Kidney (tissue), 14 donors: ENCODE results near the gene RERE. TPM values are rescaled to one million over a fixed set of nuclear protein-coding genes. Genes with fewer than 3 reads are reported as not detected.

Experiments
- DNase-seq, 5 donors: peaks; one replicate each; pipeline ENCODE4 v3.0.0-alpha.2; 2013 to 2020
- FAIRE-seq: peaks from 2 replicates; lab custom pipeline; 2012; peaks lifted over from hg19 to GRCh38; lab: Jason Lieb, UNC
- H3K27ac ChIP-seq, 2 donors: one replicate each; pipeline ENCODE4 v1.7.0; 2013; ENCODE audit warnings: low read depth in 2 of 2, low read length in 2 of 2, inconsistent platforms in 1 of 2
- H3K27me3 ChIP-seq: one replicate; pipeline ENCODE4 v1.7.1; 2013; ENCODE audit warnings: low read length, inconsistent platforms; ENCODE audit not compliant: control insufficient read depth, insufficient read depth
- H3K36me3 ChIP-seq, 3 donors: one replicate each; pipeline versions ENCODE4 v1.7.0 to v1.7.1; 2013; ENCODE audit warnings: low read length in 3 of 3, control low read depth in 1 of 3, inconsistent platforms in 1 of 3; ENCODE audit not compliant: insufficient read depth in 3 of 3, control insufficient read depth in 2 of 3
- H3K4me1 ChIP-seq, 3 donors: one replicate each; pipeline versions ENCODE4 v1.7.0 to v1.7.1; 2013; ENCODE audit warnings: low read length in 3 of 3, inconsistent platforms in 1 of 3, low read depth in 1 of 3; ENCODE audit not compliant: control insufficient read depth in 2 of 3, insufficient read depth in 2 of 3
- H3K4me3 ChIP-seq, 3 donors: one replicate each; pipeline versions ENCODE4 v1.7.0 to v1.8.1; 2013; ENCODE audit warnings: low read length in 3 of 3, control low read depth in 1 of 3, inconsistent platforms in 1 of 3
- H3K9ac ChIP-seq, 3 donors: one replicate each; pipeline versions ENCODE4 v1.7.0 to v1.7.1; 2013; ENCODE audit warnings: low read length in 3 of 3, control low read depth in 1 of 3, inconsistent platforms in 1 of 3
- H3K9me3 ChIP-seq, 3 donors: one replicate each; pipeline versions ENCODE4 v1.7.0 to v1.7.1; 2013; ENCODE audit warnings: low read length in 3 of 3, control low read depth in 1 of 3, inconsistent platforms in 1 of 3; ENCODE audit not compliant: control insufficient read depth in 2 of 3, insufficient read depth in 1 of 3
- CTCF ChIP-seq: IDR thresholded peaks from 3 replicates; pipeline ENCODE4 v1.5.1; 2012; ENCODE audit warnings: mild to moderate bottlenecking, moderate library complexity, borderline replicate concordance; ENCODE audit not compliant: insufficient read depth; ENCODE audit errors: extremely low read depth
- intact Hi-C: fragments of 100-400 bp; cut with DNase I; formaldehyde crosslinking; loops from one replicate; pipeline ENCODE4 v1.11.1; 2022
- polyA plus RNA-seq: library from polyadenylated mRNA; stranded (reverse); fragments of 350-450 nt; fragmentation: Illumina TruSeq; extraction: RNeasy Lipid Tissue Mini Kit (QIAGEN cat#74804); gene quantifications from one replicate; pipeline ENCODE4 v1.2.3, GENCODE V29; 2014; ENCODE audit warnings: low read depth, low replicate concordance; ENCODE audit not compliant: insufficient read depth
- total RNA-seq: library from RNA; stranded (reverse); fragmentation: NEBNext Ultra II Directional; extraction: Animal tissue kit (Norgen Biotek cat#: 25700); gene quantifications from one replicate; pipeline ENCODE4 v1.2.1, GENCODE V29; 2021
- donor health status: control.
- donor health status: control.
- donor health status: control.
- donor health status: control.
- donor health status: control.
- donor health status: DM: yes; HTN: yes; CAD: no.
- donor health status: Normal renal cell carcinoma (clear cell type).

Gene RERE
- total and polyA plus RNA-seq, 2 donors from 2014 or later = 37.2 to 176 TPM

- FAIRE-seq = no peak
- TF ChIP-seq CTCF = no peak
- Histone ChIP-seq H3K36me3 (peaks cover 2 to 7% (median 3%) of the 10 kb centered on the region in 3 donors), H3K27me3 (no peaks in the 10 kb centered on the region), H3K9ac (peak overlapping the region; percentile 75 to 89 (median 79)), H3K4me1 (peaks cover 4 to 33% (median 27%) of the 10 kb centered on the region in 3 donors), H3K27ac (peak overlapping the region; percentile 96 to 97), H3K9me3 (no peaks in the 10 kb centered on the region), H3K4me3 (peak overlapping the region; percentile 84 to 95 (median 90))
- peak in 2 of 5 donors; percentile 53 to 56 for DNase-seq
- intact Hi-C loops = no loop called here
These were observed 394.8 kb downstream of the RERE start for GRCh38 chr1:8422510-8423268.

GRCh38 chr1:8421721-8422120, 395.7 kb downstream of the RERE start:
- no peak for FAIRE-seq
- no peaks in the 10 kb centered on the region for H3K9me3 ChIP-seq
- intact Hi-C loops = no loop called here

GRCh38 chr1:8420318-8420717, 397.1 kb downstream of the RERE start:
- TF ChIP-seq CTCF = no peak
- DNase-seq (peak in 3 of 5 donors; percentile 41 to 68 (median 57)), FAIRE-seq (no peak)
- peak overlapping the region; percentile 84 to 95 (median 90) for H3K4me3 ChIP-seq
- H3K36me3 ChIP-seq = peaks cover 2 to 7% (median 5%) of the 10 kb centered on the region in 3 donors
- peaks cover 4 to 49% (median 37%) of the 10 kb centered on the region in 3 donors for H3K4me1 ChIP-seq
- H3K27me3 ChIP-seq = no peaks in the 10 kb centered on the region
- H3K9me3 ChIP-seq = no peaks in the 10 kb centered on the region
- intact Hi-C loops = no loop called here
- H3K9ac ChIP-seq = peak overlapping the region in 2 of 3 donors; percentile 79 to 89
- peak overlapping the region; percentile 75 to 97 for H3K27ac ChIP-seq

More at GRCh38 chr1:8421721-8422120, 395.7 kb downstream of the RERE start:
- Histone ChIP-seq H3K9ac (peak overlapping the region; percentile 75 to 89 (median 79)), H3K27me3 (no peaks in the 10 kb centered on the region), H3K4me3 (peak overlapping the region; percentile 84 to 95 (median 90)), H3K27ac (peak overlapping the region; percentile 96 to 97), H3K36me3 (peaks cover 2 to 7% (median 5%) of the 10 kb centered on the region in 3 donors), H3K4me1 (peaks cover 4 to 40% (median 33%) of the 10 kb centered on the region in 3 donors)
- TF ChIP-seq CTCF = no peak
- DNase-seq = peak in 1 of 5 donors; percentile 58
